Kasumi-1 (cell line): ENCODE data around the gene CD48.
A peak's percentile ranks its signal among the peaks of the same experiment; 100 is the strongest.

Experiments
- DNase-seq, 2 experiments: peaks; one replicate each; lab custom pipeline; 2025; lab: John Stamatoyannopoulos, UW

Gene CD48

GRCh38 chr1:160713161-160713560 lies 1.5 kb upstream of the CD48 start:
- peak in 1 of 2 experiments; percentile 2 for DNase-seq

GRCh38 chr1:160712525-160713080 lies 981 bp upstream of the CD48 start:
- peak in 1 of 2 experiments; percentile 8 for DNase-seq

- no peak for DNase-seq
These were observed 383 bp downstream of the CD48 start for GRCh38 chr1:160711276-160711601.

GRCh38 chr1:160710517-160711252 lies 937 bp downstream of the CD48 start:
- DNase-seq = no peak

GRCh38 chr1:160709715-160710114 lies 1.9 kb downstream of the CD48 start:
- DNase-seq = no peak

- no peak for DNase-seq
These were observed 2.8 kb downstream of the CD48 start for GRCh38 chr1:160708801-160709200.

GRCh38 chr1:160708118-160708517 lies 3.5 kb downstream of the CD48 start:
- DNase-seq = peak; percentile 55 to 64

GRCh38 chr1:160707236-160708064 lies 4.2 kb downstream of the CD48 start:
- peak; percentile 37 to 46 for DNase-seq

- DNase-seq = no peak
These were observed 4.9 kb downstream of the CD48 start for GRCh38 chr1:160706526-160707235.

GRCh38 chr1:160705742-160706141 lies 5.9 kb downstream of the CD48 start:
- DNase-seq = no peak

GRCh38 chr1:160705212-160705621 lies 6.4 kb downstream of the CD48 start:
- peak; percentile 64 to 79 for DNase-seq

- DNase-seq = peak; percentile 54 to 68
These were observed 7.4 kb downstream of the CD48 start for GRCh38 chr1:160704250-160704649.

- DNase-seq = no peak
These were observed 9.5 kb downstream of the CD48 start for GRCh38 chr1:160702100-160702499.

GRCh38 chr1:160692390-160692789 lies 19.2 kb downstream of the CD48 start:
- DNase-seq = peak; percentile 50 to 54

- DNase-seq = no peak
These were observed 26.4 kb downstream of the CD48 start for GRCh38 chr1:160685266-160685665.

- DNase-seq = peak in 1 of 2 experiments; percentile 21
These were observed 28.4 kb downstream of the CD48 start for GRCh38 chr1:160682983-160683865.

GRCh38 chr1:160681891-160682140 lies 29.8 kb downstream of the CD48 start:
- no peak for DNase-seq

- DNase-seq = peak; percentile 93 to 94
These were observed 30.3 kb downstream of the CD48 start for GRCh38 chr1:160681066-160681890.

- DNase-seq = no peak
These were observed 31.2 kb downstream of the CD48 start for GRCh38 chr1:160680399-160680798.

GRCh38 chr1:160679893-160680292 lies 31.7 kb downstream of the CD48 start:
- no peak for DNase-seq
